ENCODE measurements around the gene UGT1A5.

GRCh38 chr2:233795735-233796171 lies 83.0 kb downstream of the UGT1A5 start:
- TF ChIP-seq CTCF (IDR thresholded peaks at IDR 0.05) (no peak), POLR2A (IDR thresholded peaks at IDR 0.05) (no peak)
